A549 treated with CpdA at 1 μM for 4 hours (cell line): ENCODE data around the gene TAPBPL. TPM values are rescaled to one million over a fixed set of nuclear protein-coding genes. Genes with fewer than 3 reads are reported as not detected.

Experiments
- total RNA-seq: library from RNA; stranded (reverse); fragments of 200-300 nt; extraction: Qiagen RNA extraction; gene quantifications from 5 replicates; pipeline ENCODE4 v1.2.3, GENCODE V29; 2022; ENCODE audit warnings: low read depth

The TAPBPL gene
- 3.3 to 4.0 TPM (median 3.5 TPM) in 5 replicates for total RNA-seq

GRCh38 chr12:6451348-6452244 lies at the start of gene TAPBPL:
Gene TAPBPL (plus strand): TSS chr12:6452042. CDS start chr12:6452249, 207 bp downstream.

GRCh38 chr12:6444704-6445688 lies 6.8 kb upstream of the TAPBPL start, which contains the start of gene CD27:
Gene CD27 (plus strand): TSS chr12:6444955. CDS start chr12:6445096, 141 bp downstream.

GRCh38 chr12:6470375-6471163 lies 18.7 kb downstream of the TAPBPL start, which contains the start of gene VAMP1:
Gene VAMP1 (minus strand): TSS chr12:6470677. CDS start chr12:6470531, 146 bp downstream.

GRCh38 chr12:6492838-6493496 lies 41.1 kb downstream of the TAPBPL start, which contains the start of gene MRPL51:
Gene MRPL51 (minus strand): TSS chr12:6493262. CDS start chr12:6493136, 126 bp downstream.

GRCh38 chr12:6493497-6494257 lies 41.8 kb downstream of the TAPBPL start, which contains the start of gene NCAPD2:
Gene NCAPD2 (plus strand): TSS chr12:6494102. CDS start chr12:6495099, 997 bp downstream.

Other genes starting within 250 kb of the TAPBPL start
- 0.15 to 0.54 TPM (median 0.17 TPM) in 5 replicates for gene PLEKHG6, start 141.4 kb upstream of the TAPBPL start, total RNA-seq
- 321 to 616 TPM (median 448 TPM) in 5 replicates for gene TNFRSF1A, start 110.0 kb upstream of the TAPBPL start, total RNA-seq
- 2.6 to 6.0 TPM (median 3.6 TPM) in 5 replicates for gene SCNN1A, start 76.5 kb upstream of the TAPBPL start, total RNA-seq
- gene LTBR, start 67.9 kb upstream of the TAPBPL start, total RNA-seq, result 165 to 193 TPM (median 184 TPM) in 5 replicates
- not detected in 5 replicates for gene CD27, start 7.1 kb upstream of the TAPBPL start, total RNA-seq
- 9.3 to 14.6 TPM (median 11.5 TPM) in 5 replicates for gene VAMP1, start 18.6 kb downstream of the TAPBPL start, total RNA-seq
- 309 to 338 TPM (median 322 TPM) in 5 replicates for gene MRPL51, start 41.2 kb downstream of the TAPBPL start, total RNA-seq
- 61.0 to 81.2 TPM (median 71.4 TPM) in 5 replicates for gene NCAPD2, start 42.1 kb downstream of the TAPBPL start, total RNA-seq
- gene GAPDH, start 82.5 kb downstream of the TAPBPL start, total RNA-seq, result 6,616 to 9,315 TPM (median 8,933 TPM) in 5 replicates
- gene IFFO1, start 104.0 kb downstream of the TAPBPL start, total RNA-seq, result 2.2 to 3.2 TPM (median 2.3 TPM) in 5 replicates
- 105 to 124 TPM (median 114 TPM) in 5 replicates for gene NOP2, start 116.2 kb downstream of the TAPBPL start, total RNA-seq
- gene CHD4, start 155.3 kb downstream of the TAPBPL start, total RNA-seq, result 64.4 to 86.3 TPM (median 68.7 TPM) in 5 replicates
- gene LPAR5, start 183.9 kb downstream of the TAPBPL start, total RNA-seq, result 0.34 to 0.59 TPM (median 0.54 TPM) in 5 replicates
- 0.10 to 0.24 TPM (median 0.18 TPM) in 4 of 5 replicates, not detected in the other for gene ACRBP, start 195.4 kb downstream of the TAPBPL start, total RNA-seq
- gene ING4, start 211.1 kb downstream of the TAPBPL start, total RNA-seq, result 12.4 to 18.9 TPM (median 17.0 TPM) in 5 replicates
- gene ZNF384, start 237.3 kb downstream of the TAPBPL start, total RNA-seq, result 52.4 to 68.0 TPM (median 62.6 TPM) in 5 replicates
- 0.43 to 1.0 TPM (median 0.87 TPM) in 5 replicates for gene PIANP, start 248.8 kb downstream of the TAPBPL start, total RNA-seq